Left lung (tissue), 10 donors: ENCODE data around the gene C3orf20. TPM values are rescaled to one million over a fixed set of nuclear protein-coding genes. Genes with fewer than 3 reads are reported as not detected.

ENCODE experiments used
- ATAC-seq: fragments of 200-7000 bp; cut with Tn5 transposase; one replicate; pipeline ENCODE4 v1.9.1; 2020; ENCODE audit warnings: moderate library complexity
- DNase-seq, 4 donors: peaks; one replicate each; pipeline ENCODE4 v3.0.0-alpha.2; 2013 to 2020
- H3K27ac ChIP-seq, 2 donors: fragments of 200-600 bp; sonication (generic) in 1 of 2; one replicate each; pipeline versions ENCODE4 v1.5.0 to v1.8.0; 2020 to 2021
- H3K27me3 ChIP-seq, 2 donors: fragments of 200-600 bp; sonication (generic) in 1 of 2; one replicate each; pipeline versions ENCODE4 v1.5.0 to v1.8.0; 2020 to 2021
- H3K36me3 ChIP-seq, 2 donors: fragments of 200-600 bp; sonication (generic) in 1 of 2; one replicate each; pipeline versions ENCODE4 v1.5.0 to v1.8.0; 2020 to 2021
- H3K4me1 ChIP-seq, 2 donors: fragments of 200-600 bp; one replicate each; pipeline ENCODE4 v1.8.0; 2021
- H3K4me3 ChIP-seq, 2 donors: fragments of 200-600 bp; sonication (generic) in 1 of 2; one replicate each; pipeline versions ENCODE4 v1.5.0 to v1.8.0; 2020 to 2021; ENCODE audit warnings: mild to moderate bottlenecking in 1 of 2
- H3K9me3 ChIP-seq, 2 donors: fragments of 200-600 bp; sonication (generic) in 1 of 2; one replicate each; pipeline versions ENCODE4 v1.5.0 to v1.8.0; 2020 to 2021
- intact Hi-C, 2 donors: fragments of 100-400 bp; cut with DNase I; formaldehyde crosslinking; loops; one replicate each; pipeline versions ENCODE4 v1.11.2 to v1.14.2; 2022
- polyA plus RNA-seq, 6 donors: library from polyadenylated mRNA; unstranded; fragments of 120-200 nt; gene quantifications; one replicate each; pipeline ENCODE4 v1.2.1, GENCODE V29; 2013; ENCODE audit not compliant: insufficient read length in 6 of 6
- total RNA-seq, 2 donors: library from RNA; stranded (reverse); fragmentation: NEBNext Ultra II Directional; extraction: Animal tissue kit (Norgen Biotek cat#: 25700); gene quantifications; one replicate each; pipeline ENCODE4 v1.2.1, GENCODE V29; 2021
- TF ChIP-seq, protein P1 (sequence below), 2 donors: fragments of 200-600 bp; sonication (generic) in 1 of 2; IDR thresholded peaks; one replicate each; pipeline versions ENCODE4 v1.5.0 to v1.8.0; 2021; ENCODE audit warnings: antibody characterized with exemption in 2 of 2
- donor health status: DM: no; HTN: yes; CAD: no.
- donor health status: DM: no; HTN: no; CAD: no.

The C3orf20 gene
- total and polyA plus RNA-seq, 8 donors, result 0.06 to 0.31 (median 0.17) TPM; not detected in 1

DNA sequence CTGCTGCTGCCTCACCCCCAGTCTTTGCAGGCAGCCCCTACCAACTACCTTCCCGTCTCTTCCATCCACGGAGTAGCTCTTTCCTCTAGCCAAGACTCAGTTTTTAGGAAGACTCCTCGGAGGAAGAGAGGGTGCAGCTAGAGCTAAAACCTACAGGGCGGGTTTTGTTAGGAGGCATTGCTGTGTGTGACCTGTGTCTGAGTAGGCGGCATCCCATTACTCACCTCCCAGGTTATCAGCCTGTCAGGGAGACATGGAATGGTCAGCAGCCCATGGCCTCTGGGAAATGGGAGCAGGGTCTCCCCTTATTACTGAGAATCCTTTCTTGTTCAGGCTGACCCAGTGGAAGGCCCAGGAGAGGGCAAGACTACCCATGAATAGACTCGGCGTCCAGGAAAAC lies 100.1 kb downstream of the C3orf20 start:
- Histone ChIP-seq H3K4me1 (no peaks in the 10 kb centered on the region), H3K4me3 (no peak overlapping the region), H3K9me3 (peaks cover 0 to 10% of the 10 kb centered on the region in 2 donors), H3K36me3 (no peaks in the 10 kb centered on the region), H3K27me3 (no peaks in the 10 kb centered on the region), H3K27ac (no peak overlapping the region)
- DNase-seq (no peak), ATAC-seq (no peak)
- TF ChIP-seq, protein P1, sequence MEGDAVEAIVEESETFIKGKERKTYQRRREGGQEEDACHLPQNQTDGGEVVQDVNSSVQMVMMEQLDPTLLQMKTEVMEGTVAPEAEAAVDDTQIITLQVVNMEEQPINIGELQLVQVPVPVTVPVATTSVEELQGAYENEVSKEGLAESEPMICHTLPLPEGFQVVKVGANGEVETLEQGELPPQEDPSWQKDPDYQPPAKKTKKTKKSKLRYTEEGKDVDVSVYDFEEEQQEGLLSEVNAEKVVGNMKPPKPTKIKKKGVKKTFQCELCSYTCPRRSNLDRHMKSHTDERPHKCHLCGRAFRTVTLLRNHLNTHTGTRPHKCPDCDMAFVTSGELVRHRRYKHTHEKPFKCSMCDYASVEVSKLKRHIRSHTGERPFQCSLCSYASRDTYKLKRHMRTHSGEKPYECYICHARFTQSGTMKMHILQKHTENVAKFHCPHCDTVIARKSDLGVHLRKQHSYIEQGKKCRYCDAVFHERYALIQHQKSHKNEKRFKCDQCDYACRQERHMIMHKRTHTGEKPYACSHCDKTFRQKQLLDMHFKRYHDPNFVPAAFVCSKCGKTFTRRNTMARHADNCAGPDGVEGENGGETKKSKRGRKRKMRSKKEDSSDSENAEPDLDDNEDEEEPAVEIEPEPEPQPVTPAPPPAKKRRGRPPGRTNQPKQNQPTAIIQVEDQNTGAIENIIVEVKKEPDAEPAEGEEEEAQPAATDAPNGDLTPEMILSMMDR (IDR thresholded peaks at IDR 0.05), result no peak
- intact Hi-C loops, result loop anchor here in 1 of 2 donors (10.0 kb wide), 1 partner anchor 100 kb away; the partner anchor contains the start of gene C3orf20

GRCh38 chr3:14775563-14775962 lies 100.6 kb downstream of the C3orf20 start:
- peaks cover 0 to 10% of the 10 kb centered on the region in 2 donors for H3K9me3 ChIP-seq
- TF ChIP-seq, protein P1 (IDR thresholded peaks at IDR 0.05), result no peak
- H3K4me3 ChIP-seq, result no peak overlapping the region
- no peaks in the 10 kb centered on the region for H3K36me3 ChIP-seq
- no peaks in the 10 kb centered on the region for H3K4me1 ChIP-seq
- intact Hi-C loops, result loop anchor here in 1 of 2 donors (10.0 kb wide), 1 partner anchor 101 kb away; the partner anchor contains the start of gene C3orf20
- no peaks in the 10 kb centered on the region for H3K27me3 ChIP-seq
- DNase-seq (no peak), ATAC-seq (no peak)
- no peak overlapping the region for H3K27ac ChIP-seq

DNA sequence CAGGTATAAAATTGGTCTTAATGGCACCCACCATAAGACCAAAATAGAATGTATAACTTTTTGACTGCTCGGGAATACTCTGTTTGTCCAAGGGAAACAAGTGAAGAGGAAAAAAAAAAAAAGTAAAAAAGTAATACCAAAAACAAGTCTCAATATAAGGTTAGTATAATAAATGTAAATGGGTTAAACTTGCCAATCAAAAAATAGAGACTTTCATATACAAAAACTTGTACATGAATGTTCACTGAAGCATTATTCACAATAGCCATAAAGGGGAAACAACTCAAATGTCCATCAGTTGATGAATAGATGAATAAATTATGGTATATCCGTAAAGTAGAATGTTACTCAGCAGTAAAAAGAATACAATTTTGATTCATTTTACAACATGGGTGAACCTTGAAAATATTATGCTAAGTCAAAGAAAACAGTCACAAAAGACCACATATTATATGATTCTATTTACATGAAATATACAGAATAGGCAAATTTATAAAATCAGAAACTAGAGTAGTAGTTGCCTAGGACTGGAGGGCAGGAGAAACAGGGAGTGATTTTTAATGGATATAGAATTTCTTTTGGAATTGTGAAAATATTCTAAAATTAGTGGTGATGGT lies 104.2 kb downstream of the C3orf20 start:
- DNase-seq (no peak), ATAC-seq (no peak)
- intact Hi-C loops, result loop anchor here in 1 of 2 donors (10.0 kb wide), 1 partner anchor 104 kb away; the partner anchor contains the start of gene C3orf20
- H3K36me3 ChIP-seq, result no peaks in the 10 kb centered on the region
- H3K4me1 ChIP-seq, result no peaks in the 10 kb centered on the region
- H3K27ac ChIP-seq, result no peak overlapping the region
- H3K9me3 ChIP-seq, result peaks cover 0 to 10% of the 10 kb centered on the region in 2 donors
- TF ChIP-seq, protein P1 (IDR thresholded peaks at IDR 0.05), result no peak
- H3K4me3 ChIP-seq, result no peak overlapping the region
- no peaks in the 10 kb centered on the region for H3K27me3 ChIP-seq

- Histone ChIP-seq H3K4me1 (no peaks in the 10 kb centered on the region), H3K4me3 (no peak overlapping the region), H3K9me3 (peaks cover 0 to 10% of the 10 kb centered on the region in 2 donors), H3K27ac (no peak overlapping the region), H3K27me3 (no peaks in the 10 kb centered on the region), H3K36me3 (no peaks in the 10 kb centered on the region)
- DNase-seq (peak in 3 of 4 donors; percentile 56 to 81 (median 60)), ATAC-seq (peak; percentile 97)
- TF ChIP-seq, protein P1 (IDR thresholded peaks at IDR 0.05), result peak; percentile 21 to 40
- intact Hi-C loops, result no loop called here
Observed at GRCh38 chr3:14780927-14781507, 106.1 kb downstream of the C3orf20 start.

- no peak for DNase-seq
- H3K36me3 ChIP-seq, result no peaks in the 10 kb centered on the region
- no peak for ATAC-seq
- TF ChIP-seq, protein P1 (IDR thresholded peaks at IDR 0.05), result no peak
- peaks cover 0 to 9% of the 10 kb centered on the region in 2 donors for H3K9me3 ChIP-seq
- H3K4me1 ChIP-seq, result no peaks in the 10 kb centered on the region
- H3K27me3 ChIP-seq, result no peaks in the 10 kb centered on the region
- no peak overlapping the region for H3K4me3 ChIP-seq
- H3K27ac ChIP-seq, result no peak overlapping the region
- intact Hi-C loops, result no loop called here
Observed at GRCh38 chr3:14783480-14784086, 108.6 kb downstream of the C3orf20 start.
